Stimulated activated CD8-positive, alpha-beta memory T cell treated with anti-CD3 and anti-CD28 coated beads, Interleukin-7, amount 100 ng/mL, for 48 hours (primary cell): ENCODE results near the gene PRRT1B.

Experiments used
- DNase-seq, 2 donors: peaks; one replicate each; pipeline ENCODE4 v3.0.0-alpha.2; 2020; ENCODE audit warnings: low read depth in 1 of 2; ENCODE audit errors: extremely low read depth in 1 of 2

Gene PRRT1B

GRCh38 chr9:131522257-131523085 is 22.9 kb upstream of the PRRT1B start:
- no peak for DNase-seq

- no peak for DNase-seq
Measured at GRCh38 chr9:131523086-131523388, 22.3 kb upstream of the PRRT1B start.

- no peak for DNase-seq
Measured at GRCh38 chr9:131523451-131524435, 21.6 kb upstream of the PRRT1B start.

GRCh38 chr9:131524665-131525315 is 20.5 kb upstream of the PRRT1B start:
- no peak for DNase-seq

GRCh38 chr9:131525643-131526565 is 19.4 kb upstream of the PRRT1B start:
- DNase-seq: no peak

- DNase-seq: no peak
Measured at GRCh38 chr9:131528186-131528585, 17.1 kb upstream of the PRRT1B start.

- no peak for DNase-seq
Measured at GRCh38 chr9:131528886-131529505, 16.3 kb upstream of the PRRT1B start.

- DNase-seq: no peak
Measured at GRCh38 chr9:131529597-131530545, 15.5 kb upstream of the PRRT1B start.

GRCh38 chr9:131530546-131530919 is 14.8 kb upstream of the PRRT1B start:
- DNase-seq: no peak

GRCh38 chr9:131530920-131531832 is 14.1 kb upstream of the PRRT1B start, which contains the start of gene UCK1:
Gene UCK1 (minus strand): TSS chr9:131531263. CDS start chr9:131531174, 89 bp downstream.
- DNase-seq: peak; percentile 58 to 59

- no peak for DNase-seq
Measured at GRCh38 chr9:131534721-131535237, 10.5 kb upstream of the PRRT1B start.

GRCh38 chr9:131537946-131538345 is 7.4 kb upstream of the PRRT1B start:
- no peak for DNase-seq

GRCh38 chr9:131539223-131539923 is 6.0 kb upstream of the PRRT1B start:
- DNase-seq: no peak

GRCh38 chr9:131543141-131543540 is 2.2 kb upstream of the PRRT1B start:
- DNase-seq: no peak

GRCh38 chr9:131545786-131546335 is 538 bp downstream of the PRRT1B start:
- DNase-seq: no peak

GRCh38 chr9:131546336-131547084 is 1.2 kb downstream of the PRRT1B start:
- no peak for DNase-seq
